WTC11 (cell line): ENCODE results near the gene PHC3. TPM values are rescaled to one million over a fixed set of nuclear protein-coding genes. Genes with fewer than 3 reads are reported as not detected.
A peak's percentile ranks its signal among the peaks of the same experiment; 100 is the strongest.

Source experiments
- ATAC-seq: fragments of 200-7000 bp; cut with Tn5 transposase; 2 replicates; pipeline ENCODE4 v1.10.0; 2021; ENCODE audit warnings: mild to moderate bottlenecking, moderate library complexity
- CTCF ChIA-PET: fragments of 300-600 bp; sonication (Branson Sonifier 250); formaldehyde crosslinking; loops from one replicate; lab custom pipeline; 2021; ENCODE audit warnings: antibody characterized with exemption; lab: Charles Lee
- POLR2A ChIA-PET: fragments of 350-600 bp; sonication (Branson Sonifier 250); formaldehyde crosslinking; loops from one replicate; lab custom pipeline; 2021; ENCODE audit warnings: antibody characterized with exemption; lab: Charles Lee
- DNase-seq: peaks from one replicate; pipeline ENCODE4 v3.0.0; 2021; ENCODE audit warnings: low spot score
- H3K27ac Mint-ChIP-seq: 2 replicates; pipeline ENCODE4 v1.8.0; 2021; ENCODE audit warnings: mixed read lengths
- H3K27me3 Mint-ChIP-seq: 2 replicates; pipeline ENCODE4 v1.8.0; 2021; ENCODE audit warnings: low read depth, mild to moderate bottlenecking, moderate library complexity, mixed read lengths
- H3K36me3 Mint-ChIP-seq: 2 replicates; pipeline ENCODE4 v1.8.0; 2021; ENCODE audit warnings: mixed read lengths
- H3K4me1 Mint-ChIP-seq: 2 replicates; pipeline ENCODE4 v1.8.0; 2022; ENCODE audit warnings: mixed read lengths
- H3K4me3 Mint-ChIP-seq: 2 replicates; pipeline ENCODE4 v1.8.0; 2021; ENCODE audit warnings: mild to moderate bottlenecking, moderate library complexity, mixed read lengths
- H3K9me3 Mint-ChIP-seq: 2 replicates; pipeline ENCODE4 v1.8.0; 2021; ENCODE audit warnings: mixed read lengths
- CREB1 ChIP-seq: sonication (generic); formaldehyde crosslinking; IDR thresholded peaks from 2 replicates; pipeline ENCODE4 v1.8.0; 2023; ENCODE audit warnings: mild to moderate bottlenecking, missing genetic modification reagents
- ELF4 ChIP-seq: sonication (generic); formaldehyde crosslinking; IDR thresholded peaks from 2 replicates; pipeline ENCODE4 v1.8.1; 2022; ENCODE audit warnings: low read depth, mild to moderate bottlenecking, moderate library complexity, missing genetic modification reagents
- IRF2 ChIP-seq: sonication (generic); formaldehyde crosslinking; IDR thresholded peaks from 2 replicates; pipeline ENCODE4 v1.8.0; 2022; ENCODE audit warnings: low read depth, missing genetic modification reagents, borderline replicate concordance
- JAZF1 ChIP-seq: fragments of 250-450 bp; sonication (Bioruptor Pico); IDR thresholded peaks from 2 replicates; pipeline ENCODE4 v1.9.0; 2021; ENCODE audit warnings: moderate library complexity, mild to moderate bottlenecking, inconsistent platforms
- NR3C1 ChIP-seq: sonication (generic); formaldehyde crosslinking; conservative IDR thresholded peaks from 2 replicates; pipeline ENCODE4 v1.8.1; 2023; ENCODE audit warnings: low read depth, mild to moderate bottlenecking, missing genetic modification reagents
- PRRX2 ChIP-seq: fragments of 250-450 bp; sonication (Bioruptor Pico); IDR thresholded peaks from 2 replicates; pipeline ENCODE4 v1.8.0; 2021; ENCODE audit warnings: mild to moderate bottlenecking
- SP1 ChIP-seq: sonication (generic); formaldehyde crosslinking; conservative IDR thresholded peaks from 2 replicates; pipeline ENCODE4 v1.8.1; 2022; ENCODE audit warnings: missing genetic modification reagents
- TP53 ChIP-seq: sonication (generic); formaldehyde crosslinking; IDR thresholded peaks from 2 replicates; pipeline ENCODE4 v1.8.1; 2023; ENCODE audit warnings: mild to moderate bottlenecking, missing genetic modification reagents
- ZBTB21 ChIP-seq: sonication (generic); formaldehyde crosslinking; IDR thresholded peaks from 2 replicates; pipeline ENCODE4 v1.8.1; 2023; ENCODE audit warnings: mild to moderate bottlenecking, missing genetic modification reagents, borderline replicate concordance
- ZNF138 ChIP-seq: sonication (generic); formaldehyde crosslinking; conservative IDR thresholded peaks from 2 replicates; pipeline ENCODE4 v1.8.1; 2022; ENCODE audit warnings: mild to moderate bottlenecking, moderate library complexity, missing genetic modification reagents
- ZNF317 ChIP-seq: sonication (generic); formaldehyde crosslinking; IDR thresholded peaks from 2 replicates; pipeline ENCODE4 v1.8.1; 2023; ENCODE audit warnings: low read depth, mild to moderate bottlenecking, moderate library complexity, missing genetic modification reagents, borderline replicate concordance
- total RNA-seq: library from RNA; stranded (reverse); gene quantifications from 3 replicates; pipeline ENCODE4 v1.2.3, GENCODE V29; 2021
- TF ChIP-seq, protein P1 (sequence below): sonication (generic); formaldehyde crosslinking; IDR thresholded peaks from 2 replicates; pipeline ENCODE4 v1.8.1; 2023; ENCODE audit warnings: mild to moderate bottlenecking, missing genetic modification reagents, borderline replicate concordance
- TF ChIP-seq, protein P2 (sequence below): fragments of 200-600 bp; IDR thresholded peaks from 2 replicates; pipeline ENCODE4 v1.8.0; 2022; ENCODE audit warnings: antibody characterized with exemption
- TF ChIP-seq, protein P3 (sequence below): sonication (generic); formaldehyde crosslinking; IDR thresholded peaks from 2 replicates; pipeline ENCODE4 v1.8.0; 2023; ENCODE audit warnings: missing genetic modification reagents
- TF ChIP-seq, protein P4 (sequence below): fragments of 250-450 bp; sonication (Bioruptor Pico); IDR thresholded peaks from 2 replicates; pipeline ENCODE4 v1.9.0; 2021; ENCODE audit warnings: moderate library complexity, mild to moderate bottlenecking, inconsistent platforms, borderline replicate concordance
- TF ChIP-seq, protein P5 (sequence below): fragments of 250-450 bp; sonication (Bioruptor Pico); IDR thresholded peaks from 2 replicates; pipeline ENCODE4 v1.9.0; 2021; ENCODE audit warnings: mild to moderate bottlenecking, borderline replicate concordance
- TF ChIP-seq, protein P6 (sequence below): fragments of 250-450 bp; sonication (Bioruptor Pico); IDR thresholded peaks from 2 replicates; pipeline ENCODE4 v1.9.0; 2021; ENCODE audit warnings: mild to moderate bottlenecking
- TF ChIP-seq, protein P7 (sequence below): sonication (generic); formaldehyde crosslinking; IDR thresholded peaks from 2 replicates; pipeline ENCODE4 v1.8.0; 2022; ENCODE audit warnings: mild to moderate bottlenecking, missing genetic modification reagents
- TF ChIP-seq, protein P8 (sequence below): sonication (generic); formaldehyde crosslinking; IDR thresholded peaks from 2 replicates; pipeline ENCODE4 v1.8.0; 2022; ENCODE audit warnings: mild to moderate bottlenecking, missing genetic modification reagents

PHC3 gene
- total RNA-seq, 1 experiment from 2014 or later: 27.8 TPM

DNA sequence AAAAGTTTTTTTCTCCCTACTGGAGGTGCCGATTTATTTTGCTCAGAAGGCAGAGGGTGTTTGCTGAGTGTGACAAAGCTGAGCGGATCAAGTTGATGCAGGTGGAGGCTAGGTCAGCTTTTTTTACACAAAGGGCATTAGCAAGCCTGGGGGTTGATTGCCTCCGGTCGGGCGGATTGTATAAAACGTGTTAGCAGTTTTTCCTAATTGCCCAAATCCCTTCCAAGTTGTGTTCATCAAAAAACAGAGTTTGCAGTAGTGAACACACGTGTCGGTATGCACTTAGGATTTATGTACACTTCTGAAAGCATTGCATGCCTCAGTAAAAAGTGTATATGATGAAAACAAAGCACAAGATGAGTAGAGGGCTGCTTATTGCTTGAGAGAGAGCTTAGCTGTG, 141.1 kb downstream of the PHC3 start:
- TF ChIP-seq, protein P1, sequence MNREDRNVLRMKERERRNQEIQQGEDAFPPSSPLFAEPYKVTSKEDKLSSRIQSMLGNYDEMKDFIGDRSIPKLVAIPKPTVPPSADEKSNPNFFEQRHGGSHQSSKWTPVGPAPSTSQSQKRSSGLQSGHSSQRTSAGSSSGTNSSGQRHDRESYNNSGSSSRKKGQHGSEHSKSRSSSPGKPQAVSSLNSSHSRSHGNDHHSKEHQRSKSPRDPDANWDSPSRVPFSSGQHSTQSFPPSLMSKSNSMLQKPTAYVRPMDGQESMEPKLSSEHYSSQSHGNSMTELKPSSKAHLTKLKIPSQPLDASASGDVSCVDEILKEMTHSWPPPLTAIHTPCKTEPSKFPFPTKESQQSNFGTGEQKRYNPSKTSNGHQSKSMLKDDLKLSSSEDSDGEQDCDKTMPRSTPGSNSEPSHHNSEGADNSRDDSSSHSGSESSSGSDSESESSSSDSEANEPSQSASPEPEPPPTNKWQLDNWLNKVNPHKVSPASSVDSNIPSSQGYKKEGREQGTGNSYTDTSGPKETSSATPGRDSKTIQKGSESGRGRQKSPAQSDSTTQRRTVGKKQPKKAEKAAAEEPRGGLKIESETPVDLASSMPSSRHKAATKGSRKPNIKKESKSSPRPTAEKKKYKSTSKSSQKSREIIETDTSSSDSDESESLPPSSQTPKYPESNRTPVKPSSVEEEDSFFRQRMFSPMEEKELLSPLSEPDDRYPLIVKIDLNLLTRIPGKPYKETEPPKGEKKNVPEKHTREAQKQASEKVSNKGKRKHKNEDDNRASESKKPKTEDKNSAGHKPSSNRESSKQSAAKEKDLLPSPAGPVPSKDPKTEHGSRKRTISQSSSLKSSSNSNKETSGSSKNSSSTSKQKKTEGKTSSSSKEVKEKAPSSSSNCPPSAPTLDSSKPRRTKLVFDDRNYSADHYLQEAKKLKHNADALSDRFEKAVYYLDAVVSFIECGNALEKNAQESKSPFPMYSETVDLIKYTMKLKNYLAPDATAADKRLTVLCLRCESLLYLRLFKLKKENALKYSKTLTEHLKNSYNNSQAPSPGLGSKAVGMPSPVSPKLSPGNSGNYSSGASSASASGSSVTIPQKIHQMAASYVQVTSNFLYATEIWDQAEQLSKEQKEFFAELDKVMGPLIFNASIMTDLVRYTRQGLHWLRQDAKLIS (CRISPR knock-in tag): no peak
- TF ChIP-seq, protein P2, sequence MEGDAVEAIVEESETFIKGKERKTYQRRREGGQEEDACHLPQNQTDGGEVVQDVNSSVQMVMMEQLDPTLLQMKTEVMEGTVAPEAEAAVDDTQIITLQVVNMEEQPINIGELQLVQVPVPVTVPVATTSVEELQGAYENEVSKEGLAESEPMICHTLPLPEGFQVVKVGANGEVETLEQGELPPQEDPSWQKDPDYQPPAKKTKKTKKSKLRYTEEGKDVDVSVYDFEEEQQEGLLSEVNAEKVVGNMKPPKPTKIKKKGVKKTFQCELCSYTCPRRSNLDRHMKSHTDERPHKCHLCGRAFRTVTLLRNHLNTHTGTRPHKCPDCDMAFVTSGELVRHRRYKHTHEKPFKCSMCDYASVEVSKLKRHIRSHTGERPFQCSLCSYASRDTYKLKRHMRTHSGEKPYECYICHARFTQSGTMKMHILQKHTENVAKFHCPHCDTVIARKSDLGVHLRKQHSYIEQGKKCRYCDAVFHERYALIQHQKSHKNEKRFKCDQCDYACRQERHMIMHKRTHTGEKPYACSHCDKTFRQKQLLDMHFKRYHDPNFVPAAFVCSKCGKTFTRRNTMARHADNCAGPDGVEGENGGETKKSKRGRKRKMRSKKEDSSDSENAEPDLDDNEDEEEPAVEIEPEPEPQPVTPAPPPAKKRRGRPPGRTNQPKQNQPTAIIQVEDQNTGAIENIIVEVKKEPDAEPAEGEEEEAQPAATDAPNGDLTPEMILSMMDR: no peak
- TF ChIP-seq IRF2 (CRISPR knock-in tag) (no peak), PRRX2 (CRISPR knock-in tag) (no peak), ZNF317 (no peak), TP53 (no peak), SP1 (CRISPR knock-in tag) (no peak), JAZF1 (CRISPR knock-in tag) (no peak)
- TF ChIP-seq, protein P3, sequence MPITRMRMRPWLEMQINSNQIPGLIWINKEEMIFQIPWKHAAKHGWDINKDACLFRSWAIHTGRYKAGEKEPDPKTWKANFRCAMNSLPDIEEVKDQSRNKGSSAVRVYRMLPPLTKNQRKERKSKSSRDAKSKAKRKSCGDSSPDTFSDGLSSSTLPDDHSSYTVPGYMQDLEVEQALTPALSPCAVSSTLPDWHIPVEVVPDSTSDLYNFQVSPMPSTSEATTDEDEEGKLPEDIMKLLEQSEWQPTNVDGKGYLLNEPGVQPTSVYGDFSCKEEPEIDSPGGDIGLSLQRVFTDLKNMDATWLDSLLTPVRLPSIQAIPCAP: no peak
- peak overlapping the region; percentile 90 for H3K27ac Mint-ChIP-seq
- H3K4me3 Mint-ChIP-seq: peak overlapping the region; percentile 85
- ATAC-seq (no peak), DNase-seq (no peak)
- peaks cover 26% of the 10 kb centered on the region for H3K4me1 Mint-ChIP-seq
- POLR2A ChIA-PET: no interaction called here
- CTCF ChIA-PET: interaction anchor here (0.6 to 1.8 kb wide), 3 partner anchors 14 to 39 kb away, joined by 3 to 5 read pairs (median 4); no protein-coding TSS in a partner anchor
- H3K27me3 Mint-ChIP-seq: no peaks in the 10 kb centered on the region
- H3K9me3 Mint-ChIP-seq: no peaks in the 10 kb centered on the region
- peaks cover 12% of the 10 kb centered on the region for H3K36me3 Mint-ChIP-seq

DNA sequence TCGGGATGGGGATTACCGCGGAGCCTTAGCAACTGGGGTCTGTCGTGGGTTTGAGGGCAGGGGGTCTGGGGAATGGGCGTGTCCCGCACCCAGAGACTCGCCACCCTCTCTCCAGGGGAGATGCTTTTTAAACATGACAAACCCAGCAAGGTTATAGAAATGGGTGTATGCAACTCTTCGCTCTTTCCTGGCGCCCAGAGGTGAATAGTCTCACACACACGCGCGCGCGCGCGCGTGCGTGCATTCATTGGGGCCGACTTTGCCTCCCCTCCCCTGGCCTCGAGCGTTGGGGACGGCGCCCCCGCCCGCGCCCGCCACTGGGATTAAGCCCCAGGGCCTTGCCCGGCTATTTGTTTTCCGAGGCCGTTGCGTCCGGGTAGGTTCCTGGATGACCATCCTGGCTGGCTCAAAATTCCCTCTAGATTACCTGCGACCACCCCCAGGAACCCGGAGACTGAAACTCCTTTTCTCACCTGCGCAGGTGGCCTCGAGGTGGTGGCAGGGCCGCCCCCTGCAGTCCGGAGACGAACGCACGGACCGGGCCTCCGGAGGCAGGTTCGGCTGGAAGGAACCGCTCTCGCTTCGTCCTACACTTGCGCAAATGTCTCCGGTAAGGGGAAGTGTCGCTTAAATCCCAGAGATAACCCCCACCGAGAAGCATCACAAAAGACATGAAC, 143.0 kb downstream of the PHC3 start:
- DNase-seq: peak; percentile 76
- Mint-ChIP-seq H3K36me3 (peaks cover 12% of the 10 kb centered on the region), H3K4me1 (peaks cover 24% of the 10 kb centered on the region), H3K27ac (peak overlapping the region; percentile 87), H3K9me3 (no peaks in the 10 kb centered on the region), H3K27me3 (no peaks in the 10 kb centered on the region), H3K4me3 (peak overlapping the region; percentile 85)
- ChIA-PET CTCF (interaction anchor here (1.0 to 1.7 kb wide), 3 partner anchors 40 to 72 kb away, joined by 3 to 6 read pairs (median 4); partner anchors contain the start of gene SEC62), POLR2A (no interaction called here)
- peak; percentile 47 for ATAC-seq
- TF ChIP-seq, protein P4, sequence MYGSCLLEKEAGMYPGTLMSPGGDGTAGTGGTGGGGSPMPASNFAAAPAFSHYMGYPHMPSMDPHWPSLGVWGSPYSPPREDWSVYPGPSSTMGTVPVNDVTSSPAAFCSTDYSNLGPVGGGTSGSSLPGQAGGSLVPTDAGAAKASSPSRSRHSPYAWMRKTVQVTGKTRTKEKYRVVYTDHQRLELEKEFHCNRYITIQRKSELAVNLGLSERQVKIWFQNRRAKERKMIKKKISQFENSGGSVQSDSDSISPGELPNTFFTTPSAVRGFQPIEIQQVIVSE (CRISPR knock-in tag): no peak
- TF ChIP-seq ZNF138 (CRISPR knock-in tag) (no peak), JAZF1 (CRISPR knock-in tag) (no peak), ELF4 (CRISPR knock-in tag) (no peak), CREB1 (CRISPR knock-in tag) (no peak), NR3C1 (CRISPR knock-in tag) (no peak), ZBTB21 (CRISPR knock-in tag) (no peak)
- TF ChIP-seq, protein P5, sequence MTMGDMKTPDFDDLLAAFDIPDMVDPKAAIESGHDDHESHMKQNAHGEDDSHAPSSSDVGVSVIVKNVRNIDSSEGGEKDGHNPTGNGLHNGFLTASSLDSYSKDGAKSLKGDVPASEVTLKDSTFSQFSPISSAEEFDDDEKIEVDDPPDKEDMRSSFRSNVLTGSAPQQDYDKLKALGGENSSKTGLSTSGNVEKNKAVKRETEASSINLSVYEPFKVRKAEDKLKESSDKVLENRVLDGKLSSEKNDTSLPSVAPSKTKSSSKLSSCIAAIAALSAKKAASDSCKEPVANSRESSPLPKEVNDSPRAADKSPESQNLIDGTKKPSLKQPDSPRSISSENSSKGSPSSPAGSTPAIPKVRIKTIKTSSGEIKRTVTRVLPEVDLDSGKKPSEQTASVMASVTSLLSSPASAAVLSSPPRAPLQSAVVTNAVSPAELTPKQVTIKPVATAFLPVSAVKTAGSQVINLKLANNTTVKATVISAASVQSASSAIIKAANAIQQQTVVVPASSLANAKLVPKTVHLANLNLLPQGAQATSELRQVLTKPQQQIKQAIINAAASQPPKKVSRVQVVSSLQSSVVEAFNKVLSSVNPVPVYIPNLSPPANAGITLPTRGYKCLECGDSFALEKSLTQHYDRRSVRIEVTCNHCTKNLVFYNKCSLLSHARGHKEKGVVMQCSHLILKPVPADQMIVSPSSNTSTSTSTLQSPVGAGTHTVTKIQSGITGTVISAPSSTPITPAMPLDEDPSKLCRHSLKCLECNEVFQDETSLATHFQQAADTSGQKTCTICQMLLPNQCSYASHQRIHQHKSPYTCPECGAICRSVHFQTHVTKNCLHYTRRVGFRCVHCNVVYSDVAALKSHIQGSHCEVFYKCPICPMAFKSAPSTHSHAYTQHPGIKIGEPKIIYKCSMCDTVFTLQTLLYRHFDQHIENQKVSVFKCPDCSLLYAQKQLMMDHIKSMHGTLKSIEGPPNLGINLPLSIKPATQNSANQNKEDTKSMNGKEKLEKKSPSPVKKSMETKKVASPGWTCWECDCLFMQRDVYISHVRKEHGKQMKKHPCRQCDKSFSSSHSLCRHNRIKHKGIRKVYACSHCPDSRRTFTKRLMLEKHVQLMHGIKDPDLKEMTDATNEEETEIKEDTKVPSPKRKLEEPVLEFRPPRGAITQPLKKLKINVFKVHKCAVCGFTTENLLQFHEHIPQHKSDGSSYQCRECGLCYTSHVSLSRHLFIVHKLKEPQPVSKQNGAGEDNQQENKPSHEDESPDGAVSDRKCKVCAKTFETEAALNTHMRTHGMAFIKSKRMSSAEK: no peak
- TF ChIP-seq, protein P6, sequence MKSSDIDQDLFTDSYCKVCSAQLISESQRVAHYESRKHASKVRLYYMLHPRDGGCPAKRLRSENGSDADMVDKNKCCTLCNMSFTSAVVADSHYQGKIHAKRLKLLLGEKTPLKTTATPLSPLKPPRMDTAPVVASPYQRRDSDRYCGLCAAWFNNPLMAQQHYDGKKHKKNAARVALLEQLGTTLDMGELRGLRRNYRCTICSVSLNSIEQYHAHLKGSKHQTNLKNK (CRISPR knock-in tag): no peak
- TF ChIP-seq, protein P7, sequence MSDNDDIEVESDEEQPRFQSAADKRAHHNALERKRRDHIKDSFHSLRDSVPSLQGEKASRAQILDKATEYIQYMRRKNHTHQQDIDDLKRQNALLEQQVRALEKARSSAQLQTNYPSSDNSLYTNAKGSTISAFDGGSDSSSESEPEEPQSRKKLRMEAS: peak; percentile 40; the same call in 1 of the 2 replicates
- TF ChIP-seq, protein P8, sequence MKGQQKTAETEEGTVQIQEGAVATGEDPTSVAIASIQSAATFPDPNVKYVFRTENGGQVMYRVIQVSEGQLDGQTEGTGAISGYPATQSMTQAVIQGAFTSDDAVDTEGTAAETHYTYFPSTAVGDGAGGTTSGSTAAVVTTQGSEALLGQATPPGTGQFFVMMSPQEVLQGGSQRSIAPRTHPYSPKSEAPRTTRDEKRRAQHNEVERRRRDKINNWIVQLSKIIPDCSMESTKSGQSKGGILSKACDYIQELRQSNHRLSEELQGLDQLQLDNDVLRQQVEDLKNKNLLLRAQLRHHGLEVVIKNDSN: peak; percentile 39; the same call in 1 of the 2 replicates
